ENCODE data around the gene GALNT10. TPM values are rescaled to one million over a fixed set of nuclear protein-coding genes. Genes with fewer than 3 reads are reported as not detected.

The GALNT10 gene
- polyA plus RNA-seq, 2 of the 4 experiments (the other 2 are of a cell fraction) = 110 to 156 TPM

DNA sequence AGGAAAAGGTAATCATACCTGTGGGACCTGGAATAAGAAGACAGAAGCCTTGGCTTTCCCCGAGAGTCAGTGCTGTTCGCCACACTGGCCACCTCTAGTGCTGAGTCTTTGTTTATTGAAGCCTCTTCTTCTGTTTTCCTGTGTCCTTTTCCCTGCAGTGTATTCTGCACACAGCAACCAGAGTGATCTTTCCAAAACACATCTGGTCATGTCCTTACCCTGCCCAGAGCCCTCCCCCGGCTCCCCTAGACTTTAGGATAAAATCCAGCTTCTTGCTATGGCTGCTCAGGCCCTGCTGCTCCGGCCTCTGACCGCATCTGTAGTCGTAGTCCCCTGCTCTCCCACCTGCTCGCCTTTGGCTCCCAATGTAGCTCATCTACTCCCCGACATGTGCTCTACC is 28.3 kb downstream of the GALNT10 start:
- TF ChIP-seq BCL3 (IDR thresholded peaks at IDR 0.05) = no peak
- no peak for TF ChIP-seq NFE2L2 (conservative IDR thresholded peaks at IDR 0.05; ENCODE audit: low read length)
- TF ChIP-seq, protein P1, sequence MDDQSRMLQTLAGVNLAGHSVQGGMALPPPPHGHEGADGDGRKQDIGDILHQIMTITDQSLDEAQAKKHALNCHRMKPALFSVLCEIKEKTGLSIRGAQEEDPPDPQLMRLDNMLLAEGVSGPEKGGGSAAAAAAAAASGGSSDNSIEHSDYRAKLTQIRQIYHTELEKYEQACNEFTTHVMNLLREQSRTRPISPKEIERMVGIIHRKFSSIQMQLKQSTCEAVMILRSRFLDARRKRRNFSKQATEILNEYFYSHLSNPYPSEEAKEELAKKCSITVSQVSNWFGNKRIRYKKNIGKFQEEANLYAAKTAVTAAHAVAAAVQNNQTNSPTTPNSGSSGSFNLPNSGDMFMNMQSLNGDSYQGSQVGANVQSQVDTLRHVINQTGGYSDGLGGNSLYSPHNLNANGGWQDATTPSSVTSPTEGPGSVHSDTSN (IDR thresholded peaks at IDR 0.05) = no peak
- no peak for TF ChIP-seq FOSL2 (IDR thresholded peaks at IDR 0.05)
- TF ChIP-seq FOSL2 (CRISPR knock-in tag; IDR thresholded peaks at IDR 0.05) = no peak
- TF ChIP-seq HOXB13 (CRISPR knock-in tag; IDR thresholded peaks at IDR 0.05; ENCODE audit: low read depth) = no peak
- TF ChIP-seq HMGXB4 (CRISPR knock-in tag; IDR thresholded peaks at IDR 0.05; ENCODE audit: borderline replicate concordance) = no peak
- TF ChIP-seq RFX5 (IDR thresholded peaks at IDR 0.05) = no peak
- TF ChIP-seq BHLHE40 (IDR thresholded peaks at IDR 0.05; ENCODE audit: low read depth, low read length) = no peak
- no peak for TF ChIP-seq HEYL (CRISPR knock-in tag; IDR thresholded peaks at IDR 0.05)
- TF ChIP-seq RCOR1 (IDR thresholded peaks at IDR 0.05; ENCODE audit: low read depth, low read length) = no peak
- no peak for TF ChIP-seq CEBPB (IDR thresholded peaks at IDR 0.05)
- TF ChIP-seq CTCF (IDR thresholded peaks at IDR 0.05) = no peak
- no peak for TF ChIP-seq JUN (IDR thresholded peaks at IDR 0.05)
- no peak for TF ChIP-seq POLR2A (IDR thresholded peaks at IDR 0.05; ENCODE audit: low read length)
- no peak for TF ChIP-seq KDM1A (IDR thresholded peaks at IDR 0.05; ENCODE audit: low read depth)
- TF ChIP-seq FOSB (CRISPR knock-in tag; IDR thresholded peaks at IDR 0.05) = no peak
- TF ChIP-seq EHF (CRISPR knock-in tag; IDR thresholded peaks at IDR 0.05) = no peak
- TF ChIP-seq HDAC2 (IDR thresholded peaks at IDR 0.05) = no peak
- no peak for TF ChIP-seq MAZ (IDR thresholded peaks at IDR 0.05; ENCODE audit: borderline replicate concordance, low read depth, low read length)
- no peak for DNase-seq (ENCODE audit: low read depth in 1 of 2, low spot score in 1 of 2)
- H3K9me3 ChIP-seq = no peaks in the 10 kb centered on the region
- POLR2A ChIA-PET = no interaction called here
- H3K4me2 ChIP-seq = no peak overlapping the region
- 96% methylated on average over 8 of the region's 8 CpGs for WGBS (ENCODE audit: missing lambda C conversion rate)
- no peak for ATAC-seq
- H3K4me3 ChIP-seq = no peak overlapping the region
- CTCF ChIA-PET = interaction anchor here (0.5 to 1.3 kb wide), 2 partner anchors 10 to 72 kb away, joined by 3 to 4 read pairs; no protein-coding TSS in a partner anchor
- peak overlapping the region in 1 of 2 experiments; percentile 80; a peak in 2 of 6 replicates for H3K27ac ChIP-seq
- peaks cover 67% of the 10 kb centered on the region for H3K4me1 ChIP-seq
- no peak for FAIRE-seq

- Histone ChIP-seq H3K27ac (peak overlapping the region; percentile 58 to 80), H3K4me2 (peak overlapping the region; percentile 59), H3K9me3 (no peaks in the 10 kb centered on the region), H3K4me3 (no peak overlapping the region), H3K4me1 (peaks cover 49% of the 10 kb centered on the region)
- FAIRE-seq = no peak
- peak in 1 of 2 experiments; percentile 28 for DNase-seq (ENCODE audit: low read depth in 1 of 2, low spot score in 1 of 2)
- CTCF ChIA-PET = interaction anchor here (0.7 to 1.6 kb wide), 5 partner anchors 10 to 37 kb away, joined by 3 to 4 read pairs (median 4); partner anchors contain the start of gene GALNT10
- no peak for TF ChIP-seq HOXB5 (CRISPR knock-in tag; IDR thresholded peaks at IDR 0.05)
- no peak for TF ChIP-seq ZSCAN20 (CRISPR knock-in tag; IDR thresholded peaks at IDR 0.05)
- TF ChIP-seq CBX2 (IDR thresholded peaks at IDR 0.05; ENCODE audit: borderline replicate concordance, low read depth) = no peak
- 0 out of 2 replicates have a peak, but pooled peaks have one; percentile 34 for TF ChIP-seq JUNB (IDR thresholded peaks at IDR 0.05)
- peak; percentile 49; the same call in 1 of the 2 replicates for TF ChIP-seq FOSL2 (IDR thresholded peaks at IDR 0.05)
- peak; percentile 49; the same call in 1 of the 2 replicates for TF ChIP-seq FOSL2 (CRISPR knock-in tag; IDR thresholded peaks at IDR 0.05)
- POLR2A ChIA-PET = interaction anchor here (1.0 kb wide), 1 partner anchor 23 kb away, joined by 3 read pairs; no protein-coding TSS in a partner anchor
- peak; percentile 66 to 79; a peak in 3 of 6 replicates for ATAC-seq
Observed at GRCh38 chr5:154220625-154221024, 30.1 kb downstream of the GALNT10 start.
